Right lobe of liver (tissue), 6 donors: ENCODE data around the gene CRIM1. TPM values are rescaled to one million over a fixed set of nuclear protein-coding genes. Genes with fewer than 3 reads are reported as not detected.

ENCODE experiments used
- ATAC-seq, 4 donors: fragments of 200-7000 bp; cut with Tn5 transposase; one replicate each; pipeline ENCODE4 v1.9.1; 2020; ENCODE audit warnings: mild to moderate bottlenecking in 4 of 4, moderate library complexity in 4 of 4
- DNase-seq, 3 donors: peaks; one replicate each; pipeline ENCODE4 v3.0.0-alpha.2; 2020
- H3K27ac ChIP-seq, 3 donors: fragments of 200-600 bp; one replicate each; pipeline ENCODE4 v1.8.0; 2022
- H3K27me3 ChIP-seq, 2 donors: fragments of 200-600 bp; one replicate each; pipeline ENCODE4 v1.8.0; 2022
- H3K36me3 ChIP-seq, 4 donors: fragments of 200-600 bp; sonication (generic) in 1 of 4; one replicate each; pipeline versions ENCODE4 v1.5.1 to v1.8.0; 2017 to 2022; ENCODE audit warnings: control low read depth in 1 of 4
- H3K4me1 ChIP-seq, 4 donors: fragments of 200-600 bp; sonication (generic) in 1 of 4; one replicate each; pipeline versions ENCODE4 v1.5.1 to v1.8.0; 2017 to 2022; ENCODE audit warnings: control low read depth in 1 of 4
- H3K4me3 ChIP-seq, 3 donors: fragments of 200-600 bp; one replicate each; pipeline ENCODE4 v1.8.0; 2022
- H3K9me3 ChIP-seq, 4 donors: fragments of 200-600 bp; sonication (generic) in 1 of 4; one replicate each; pipeline versions ENCODE4 v1.5.1 to v1.8.0; 2017 to 2022; ENCODE audit warnings: control low read depth in 1 of 4
- CTCF ChIP-seq, 4 donors: fragments of 200-600 bp in 3 of 4; fragments of 450-650 bp in 1 of 4; IDR thresholded peaks; one replicate each; pipeline versions ENCODE4 v1.5.1 to v1.8.0; 2016 to 2022; ENCODE audit warnings: antibody characterized with exemption in 4 of 4, mild to moderate bottlenecking in 2 of 4
- POLR2A ChIP-seq: fragments of 450-650 bp; IDR thresholded peaks from one replicate; pipeline ENCODE4 v1.6.1; 2017; ENCODE audit warnings: antibody characterized with exemption, mild to moderate bottlenecking
- WGBS: methylation state at CpG from one replicate; pipeline ENCODE4 v1.1.6; 2018; ENCODE audit warnings: low coverage, low lambda C conversion rate; ENCODE audit not compliant: insufficient coverage; ENCODE audit errors: missing lambda C conversion rate; 5-methylcytosine and 5-hydroxymethylcytosine counted together
- intact Hi-C, 2 donors: fragments of 100-400 bp; cut with DNase I; formaldehyde crosslinking; loops; one replicate each; pipeline versions ENCODE4 v1.11.2 to v1.14.1; 2022
- total RNA-seq, 6 experiments: library from RNA; depleted of rRNA in 2 of 6; stranded (reverse); fragments of >200 nt in 2 of 6; fragmentation: NEBNext Ultra II Directional in 3 of 6; extraction: Animal tissue kit (Norgen Biotek cat#: 25700) in 3 of 6; gene quantifications; one replicate each; pipeline versions ENCODE4 v1.1.0 to v1.2.4, GENCODE V29; 2016 to 2023
- donor health status: DM: no; HTN: yes; CAD: no.
- donor health status: DM: no; HTN: no; CAD: no.
- donor health status: DM: no; HTN: no; CAD: no.
- donor health status: DM: no; HTN: yes; CAD: no.
- donor health status: DM: no; HTN: yes; CAD: no.

The CRIM1 gene
- total RNA-seq, 6 experiments from 2014 or later, result 4.2 to 30.5 (median 16.7) TPM

- ATAC-seq (peak; percentile 41 to 58 (median 48)), DNase-seq (no peak)
- Histone ChIP-seq H3K9me3 (no peaks in the 10 kb centered on the region), H3K36me3 (no peaks in the 10 kb centered on the region), H3K27me3 (no peaks in the 10 kb centered on the region), H3K27ac (peak overlapping the region in 2 of 3 donors; percentile 30 to 45), H3K4me3 (no peak overlapping the region), H3K4me1 (no peaks in the 10 kb centered on the region)
- TF ChIP-seq POLR2A (no peak), CTCF (IDR thresholded peaks at IDR 0.05) (no peak)
- intact Hi-C loops, result no loop called here
- WGBS, result 27% methylated on average over 4 of the region's 4 CpGs
These were observed 129.9 kb downstream of the CRIM1 start for GRCh38 chr2:36485521-36485920.

GRCh38 chr2:36486521-36487044 lies 131.0 kb downstream of the CRIM1 start:
- Histone ChIP-seq H3K27ac (peak overlapping the region in 2 of 3 donors; percentile 30 to 41), H3K4me3 (no peak overlapping the region), H3K36me3 (no peaks in the 10 kb centered on the region), H3K27me3 (no peaks in the 10 kb centered on the region), H3K4me1 (no peaks in the 10 kb centered on the region), H3K9me3 (no peaks in the 10 kb centered on the region)
- WGBS, result 50% methylated on average over 1 of the region's 1 CpG
- TF ChIP-seq CTCF (IDR thresholded peaks at IDR 0.05) (no peak), POLR2A (no peak)
- no peak for DNase-seq
- intact Hi-C loops, result no loop called here
- ATAC-seq, result peak in 3 of 4 donors; percentile 31 to 46 (median 35)

- intact Hi-C loops, result no loop called here
- H3K4me3 ChIP-seq, result no peak overlapping the region
- ATAC-seq (no peak), DNase-seq (no peak)
- 77% methylated on average over 4 of the region's 4 CpGs for WGBS
- peak overlapping the region in 2 of 3 donors; percentile 16 to 20 for H3K27ac ChIP-seq
- no peaks in the 10 kb centered on the region for H3K4me1 ChIP-seq
- no peaks in the 10 kb centered on the region for H3K9me3 ChIP-seq
- TF ChIP-seq POLR2A, result no peak
- TF ChIP-seq CTCF (IDR thresholded peaks at IDR 0.05), result no peak
- H3K27me3 ChIP-seq, result no peaks in the 10 kb centered on the region
- no peaks in the 10 kb centered on the region for H3K36me3 ChIP-seq
These were observed 132.4 kb downstream of the CRIM1 start for GRCh38 chr2:36487947-36488346.

- Histone ChIP-seq H3K4me1 (no peaks in the 10 kb centered on the region), H3K4me3 (no peak overlapping the region), H3K27me3 (no peaks in the 10 kb centered on the region), H3K27ac (peak overlapping the region in 1 of 3 donors; percentile 19), H3K9me3 (no peaks in the 10 kb centered on the region), H3K36me3 (no peaks in the 10 kb centered on the region)
- intact Hi-C loops, result no loop called here
- TF ChIP-seq CTCF (IDR thresholded peaks at IDR 0.05) (no peak), POLR2A (no peak)
- 73% methylated on average over 5 of the region's 5 CpGs for WGBS
- ATAC-seq, result no peak
- DNase-seq, result no peak
These were observed 133.7 kb downstream of the CRIM1 start for GRCh38 chr2:36489281-36489680.

- 56% methylated on average over 4 of the region's 4 CpGs for WGBS
- TF ChIP-seq POLR2A (no peak), CTCF (IDR thresholded peaks at IDR 0.05) (no peak)
- ATAC-seq (no peak), DNase-seq (no peak)
- intact Hi-C loops, result no loop called here
- Histone ChIP-seq H3K4me1 (no peaks in the 10 kb centered on the region), H3K27me3 (no peaks in the 10 kb centered on the region), H3K4me3 (no peak overlapping the region), H3K9me3 (no peaks in the 10 kb centered on the region), H3K27ac (no peak overlapping the region), H3K36me3 (no peaks in the 10 kb centered on the region)
These were observed 135.2 kb downstream of the CRIM1 start for GRCh38 chr2:36490749-36491148.
